Liver (tissue), 9 donors: ENCODE results near the gene TMTC2. TPM values are rescaled to one million over a fixed set of nuclear protein-coding genes. Genes with fewer than 3 reads are reported as not detected.

Experiments used
- DNase-seq: peaks from one replicate; pipeline ENCODE4 v3.0.0-alpha.2; 2017; ENCODE audit warnings: low spot score
- H3K27ac ChIP-seq, 2 donors: one replicate each; pipeline ENCODE4 v1.7.0; 2013; ENCODE audit warnings: inconsistent platforms in 2 of 2, low read length in 2 of 2, control low read depth in 1 of 2, low read depth in 1 of 2, mild to moderate bottlenecking in 1 of 2
- H3K27me3 ChIP-seq, 4 donors: one replicate each; pipeline versions ENCODE4 v1.6.1 to v1.7.0; 2013; ENCODE audit warnings: low read length in 3 of 4, inconsistent platforms in 1 of 4, mild to moderate bottlenecking in 1 of 4, moderate library complexity in 1 of 4; ENCODE audit not compliant: control insufficient read depth in 4 of 4, insufficient read depth in 4 of 4
- H3K36me3 ChIP-seq, 4 donors: one replicate each; pipeline versions ENCODE4 v1.6.1 to v1.7.0; 2013; ENCODE audit warnings: low read length in 3 of 4, mild to moderate bottlenecking in 3 of 4, low read depth in 1 of 4, moderate library complexity in 1 of 4; ENCODE audit not compliant: control insufficient read depth in 4 of 4, insufficient read depth in 3 of 4
- H3K4me1 ChIP-seq, 4 donors: one replicate each; pipeline versions ENCODE4 v1.6.1 to v1.7.0; 2013; ENCODE audit warnings: low read length in 3 of 4, mild to moderate bottlenecking in 3 of 4, moderate library complexity in 1 of 4; ENCODE audit not compliant: control insufficient read depth in 4 of 4, insufficient read depth in 4 of 4
- H3K4me3 ChIP-seq, 3 donors: one replicate each; pipeline versions ENCODE4 v1.6.1 to v1.7.0; 2013; ENCODE audit warnings: low read length in 3 of 3, control low read depth in 1 of 3, low read depth in 1 of 3, mild to moderate bottlenecking in 1 of 3
- H3K9ac ChIP-seq, 2 donors: one replicate each; pipeline ENCODE4 v1.7.0; 2013; ENCODE audit warnings: low read length in 2 of 2, mild to moderate bottlenecking in 2 of 2, moderate library complexity in 2 of 2, control low read depth in 1 of 2, low read depth in 1 of 2
- H3K9me3 ChIP-seq, 4 donors: one replicate each; pipeline versions ENCODE4 v1.6.1 to v1.7.0; 2013; ENCODE audit warnings: low read length in 3 of 4; ENCODE audit not compliant: control insufficient read depth in 4 of 4
- EGR1 ChIP-seq, 2 donors: IDR thresholded peaks; 2 replicates each; pipeline ENCODE4 v1.6.1; 2016 to 2018; ENCODE audit warnings: antibody characterized with exemption in 2 of 2, low read depth in 2 of 2
- FOXA1 ChIP-seq: IDR thresholded peaks from 2 replicates; pipeline ENCODE4 v1.6.1; 2016; ENCODE audit warnings: antibody characterized with exemption
- FOXA2 ChIP-seq: IDR thresholded peaks from 2 replicates; pipeline ENCODE4 v1.6.1; 2016; ENCODE audit warnings: antibody characterized with exemption
- GABPA ChIP-seq, 2 donors: IDR thresholded peaks in 1 of 2; conservative IDR thresholded peaks in 1 of 2; 2 replicates each; pipeline ENCODE4 v1.6.1; 2016; ENCODE audit warnings: antibody characterized with exemption in 2 of 2, mild to moderate bottlenecking in 1 of 2, moderate library complexity in 1 of 2
- HNF4A ChIP-seq, 2 donors: conservative IDR thresholded peaks; 2 replicates each; pipeline ENCODE4 v1.6.1; 2016; ENCODE audit warnings: antibody characterized with exemption in 2 of 2, mild to moderate bottlenecking in 2 of 2
- HNF4G ChIP-seq: IDR thresholded peaks from 2 replicates; pipeline ENCODE4 v1.6.1; 2016; ENCODE audit warnings: antibody characterized with exemption
- JUND ChIP-seq, 2 donors: IDR thresholded peaks; 2 replicates each; pipeline ENCODE4 v1.6.1; 2016; ENCODE audit warnings: antibody characterized with exemption in 2 of 2
- NR2F2 ChIP-seq: IDR thresholded peaks from 2 replicates; pipeline ENCODE4 v1.6.1; 2016; ENCODE audit warnings: antibody characterized with exemption
- RAD21 ChIP-seq, 2 donors: IDR thresholded peaks; 2 replicates each; pipeline ENCODE4 v1.6.1; 2016; ENCODE audit warnings: antibody characterized with exemption in 2 of 2, mild to moderate bottlenecking in 2 of 2
- RXRA ChIP-seq, 2 donors: IDR thresholded peaks; 2 replicates each; pipeline ENCODE4 v1.6.1; 2017 to 2018; ENCODE audit warnings: antibody characterized with exemption in 2 of 2, mild to moderate bottlenecking in 1 of 2
- SP1 ChIP-seq: IDR thresholded peaks from 2 replicates; pipeline ENCODE4 v1.6.1; 2018; ENCODE audit warnings: antibody characterized with exemption, mild to moderate bottlenecking
- TAF1 ChIP-seq: conservative IDR thresholded peaks from 2 replicates; pipeline ENCODE4 v1.6.1; 2016; ENCODE audit warnings: antibody characterized with exemption, mild to moderate bottlenecking
- YY1 ChIP-seq: IDR thresholded peaks from 2 replicates; pipeline ENCODE4 v1.6.1; 2016; ENCODE audit warnings: antibody characterized with exemption, mild to moderate bottlenecking
- WGBS: extraction: QIAGEN DNeasy Blood & Tissue Kit; methylation state at CpG from one replicate; pipeline ENCODE4 v1.1.7; 2013; 5-methylcytosine and 5-hydroxymethylcytosine counted together
- polyA plus RNA-seq, 2 donors: library from polyadenylated mRNA; stranded (reverse) in 1 of 2; unstranded in 1 of 2; fragments of 200-250 nt in 1 of 2; fragments of >200 nt in 1 of 2; fragmentation: Nextera tagmentation in 1 of 2; extraction: Ambion mirVana in 1 of 2; gene quantifications; one replicate each; pipeline versions ENCODE4 v1.2.1 to v1.2.3, GENCODE V29; 2013 to 2015
- total RNA-seq, 2 donors: library from RNA; depleted of rRNA; stranded (reverse); fragments of >200 nt; gene quantifications; one replicate each; pipeline ENCODE4 v1.2.3, GENCODE V29; 2014
- TF ChIP-seq, protein P1 (sequence below): IDR thresholded peaks from 2 replicates; pipeline ENCODE4 v1.6.1; 2016; ENCODE audit warnings: antibody characterized with exemption, mild to moderate bottlenecking
- TF ChIP-seq, protein P2 (sequence below): fragments of 150-350 bp; IDR thresholded peaks from 2 replicates; pipeline ENCODE4 v1.5.1; 2017; ENCODE audit warnings: improper control_type of control experiment, low read depth, low read length; ENCODE audit not compliant: missing input control
- TF ChIP-seq, protein P3 (sequence below): IDR thresholded peaks from 2 replicates; pipeline ENCODE4 v1.6.1; 2016; ENCODE audit warnings: antibody characterized with exemption
- TF ChIP-seq, protein P4 (sequence below): IDR thresholded peaks from 2 replicates; pipeline ENCODE4 v1.6.1; 2016; ENCODE audit warnings: antibody characterized with exemption
- TF ChIP-seq, protein P5 (sequence below): IDR thresholded peaks from 2 replicates; pipeline ENCODE4 v1.6.1; 2016; ENCODE audit warnings: antibody characterized with exemption
- donor health status: healthy.
- donor health status: healthy.
- donor health status: healthy.
- donor health status: healthy.
- donor health status: healthy.

TMTC2 gene
- total and polyA plus RNA-seq, 4 donors = 0.36 to 3.0 (median 0.61) TPM

DNA sequence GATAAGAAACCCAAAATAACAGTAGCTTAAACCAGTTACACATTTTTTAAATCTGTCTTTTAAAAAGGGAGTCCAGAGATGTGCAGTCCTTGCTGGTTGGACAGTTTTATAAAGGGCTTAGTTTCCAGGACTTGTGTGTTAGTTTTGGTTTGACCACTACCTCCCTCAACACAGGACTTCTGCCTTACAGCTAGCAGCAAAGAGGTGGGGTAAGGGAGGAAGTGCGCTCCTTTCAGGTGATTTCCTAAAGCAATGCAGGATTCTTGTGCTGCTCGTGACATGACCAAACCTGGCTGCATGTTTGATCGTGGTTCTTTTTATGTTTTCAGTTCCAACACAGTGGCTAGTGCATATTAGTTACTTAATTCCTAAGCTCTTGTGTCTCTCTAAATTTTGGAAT, 266.2 kb downstream of the TMTC2 start:
- DNase-seq = no peak
- TF ChIP-seq EGR1 (IDR thresholded peaks at IDR 0.05; ENCODE audit: low read depth in 2 of 2) (no peak), JUND (IDR thresholded peaks at IDR 0.05) (no peak)
- TF ChIP-seq, protein P1, sequence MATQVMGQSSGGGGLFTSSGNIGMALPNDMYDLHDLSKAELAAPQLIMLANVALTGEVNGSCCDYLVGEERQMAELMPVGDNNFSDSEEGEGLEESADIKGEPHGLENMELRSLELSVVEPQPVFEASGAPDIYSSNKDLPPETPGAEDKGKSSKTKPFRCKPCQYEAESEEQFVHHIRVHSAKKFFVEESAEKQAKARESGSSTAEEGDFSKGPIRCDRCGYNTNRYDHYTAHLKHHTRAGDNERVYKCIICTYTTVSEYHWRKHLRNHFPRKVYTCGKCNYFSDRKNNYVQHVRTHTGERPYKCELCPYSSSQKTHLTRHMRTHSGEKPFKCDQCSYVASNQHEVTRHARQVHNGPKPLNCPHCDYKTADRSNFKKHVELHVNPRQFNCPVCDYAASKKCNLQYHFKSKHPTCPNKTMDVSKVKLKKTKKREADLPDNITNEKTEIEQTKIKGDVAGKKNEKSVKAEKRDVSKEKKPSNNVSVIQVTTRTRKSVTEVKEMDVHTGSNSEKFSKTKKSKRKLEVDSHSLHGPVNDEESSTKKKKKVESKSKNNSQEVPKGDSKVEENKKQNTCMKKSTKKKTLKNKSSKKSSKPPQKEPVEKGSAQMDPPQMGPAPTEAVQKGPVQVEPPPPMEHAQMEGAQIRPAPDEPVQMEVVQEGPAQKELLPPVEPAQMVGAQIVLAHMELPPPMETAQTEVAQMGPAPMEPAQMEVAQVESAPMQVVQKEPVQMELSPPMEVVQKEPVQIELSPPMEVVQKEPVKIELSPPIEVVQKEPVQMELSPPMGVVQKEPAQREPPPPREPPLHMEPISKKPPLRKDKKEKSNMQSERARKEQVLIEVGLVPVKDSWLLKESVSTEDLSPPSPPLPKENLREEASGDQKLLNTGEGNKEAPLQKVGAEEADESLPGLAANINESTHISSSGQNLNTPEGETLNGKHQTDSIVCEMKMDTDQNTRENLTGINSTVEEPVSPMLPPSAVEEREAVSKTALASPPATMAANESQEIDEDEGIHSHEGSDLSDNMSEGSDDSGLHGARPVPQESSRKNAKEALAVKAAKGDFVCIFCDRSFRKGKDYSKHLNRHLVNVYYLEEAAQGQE = no peak
- H3K9me3 ChIP-seq = no peaks in the 10 kb centered on the region
- no peak overlapping the region for H3K4me3 ChIP-seq
- no peak overlapping the region for H3K9ac ChIP-seq
- WGBS = 91% methylated on average over 3 of the region's 3 CpGs
- no peaks in the 10 kb centered on the region for H3K4me1 ChIP-seq
- no peak overlapping the region for H3K27ac ChIP-seq
- H3K27me3 ChIP-seq = no peaks in the 10 kb centered on the region
- no peaks in the 10 kb centered on the region for H3K36me3 ChIP-seq

DNA sequence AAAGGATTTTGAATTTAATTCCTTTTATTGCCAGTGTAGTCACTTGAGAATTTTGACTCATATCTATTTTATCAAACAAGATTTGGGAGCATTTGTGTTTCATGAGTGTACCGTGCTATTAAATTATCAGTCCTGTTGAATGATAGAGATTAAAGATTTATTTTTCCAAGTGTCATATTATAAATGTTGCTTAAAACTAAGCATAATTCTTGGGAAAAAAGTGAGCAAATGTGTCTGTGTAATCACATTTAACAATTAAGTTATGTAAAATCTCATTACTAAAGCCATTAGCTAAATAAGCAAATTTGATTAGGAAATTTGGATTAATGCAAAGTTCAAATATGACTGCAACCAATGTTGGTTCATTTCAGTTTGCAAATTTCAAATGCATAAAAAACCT, 266.7 kb downstream of the TMTC2 start:
- Histone ChIP-seq H3K4me3 (no peak overlapping the region), H3K27me3 (no peaks in the 10 kb centered on the region), H3K9ac (no peak overlapping the region), H3K4me1 (no peaks in the 10 kb centered on the region), H3K9me3 (no peaks in the 10 kb centered on the region), H3K27ac (no peak overlapping the region), H3K36me3 (no peaks in the 10 kb centered on the region)
- TF ChIP-seq GABPA (IDR thresholded peaks at IDR 0.05 in 1 of 2, conservative IDR thresholded peaks at IDR 0.05 in 1 of 2) (no peak), RAD21 (IDR thresholded peaks at IDR 0.05) (no peak), YY1 (no peak), TAF1 (no peak), FOXA1 (no peak), HNF4A (conservative IDR thresholded peaks at IDR 0.05) (no peak), FOXA2 (no peak), EGR1 (IDR thresholded peaks at IDR 0.05; ENCODE audit: low read depth in 2 of 2) (no peak), RXRA (IDR thresholded peaks at IDR 0.05) (no peak), JUND (IDR thresholded peaks at IDR 0.05) (no peak), SP1 (no peak), NR2F2 (no peak), HNF4G (no peak)
- TF ChIP-seq, protein P1 = no peak
- TF ChIP-seq, protein P2, sequence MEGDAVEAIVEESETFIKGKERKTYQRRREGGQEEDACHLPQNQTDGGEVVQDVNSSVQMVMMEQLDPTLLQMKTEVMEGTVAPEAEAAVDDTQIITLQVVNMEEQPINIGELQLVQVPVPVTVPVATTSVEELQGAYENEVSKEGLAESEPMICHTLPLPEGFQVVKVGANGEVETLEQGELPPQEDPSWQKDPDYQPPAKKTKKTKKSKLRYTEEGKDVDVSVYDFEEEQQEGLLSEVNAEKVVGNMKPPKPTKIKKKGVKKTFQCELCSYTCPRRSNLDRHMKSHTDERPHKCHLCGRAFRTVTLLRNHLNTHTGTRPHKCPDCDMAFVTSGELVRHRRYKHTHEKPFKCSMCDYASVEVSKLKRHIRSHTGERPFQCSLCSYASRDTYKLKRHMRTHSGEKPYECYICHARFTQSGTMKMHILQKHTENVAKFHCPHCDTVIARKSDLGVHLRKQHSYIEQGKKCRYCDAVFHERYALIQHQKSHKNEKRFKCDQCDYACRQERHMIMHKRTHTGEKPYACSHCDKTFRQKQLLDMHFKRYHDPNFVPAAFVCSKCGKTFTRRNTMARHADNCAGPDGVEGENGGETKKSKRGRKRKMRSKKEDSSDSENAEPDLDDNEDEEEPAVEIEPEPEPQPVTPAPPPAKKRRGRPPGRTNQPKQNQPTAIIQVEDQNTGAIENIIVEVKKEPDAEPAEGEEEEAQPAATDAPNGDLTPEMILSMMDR = no peak
- TF ChIP-seq, protein P3, sequence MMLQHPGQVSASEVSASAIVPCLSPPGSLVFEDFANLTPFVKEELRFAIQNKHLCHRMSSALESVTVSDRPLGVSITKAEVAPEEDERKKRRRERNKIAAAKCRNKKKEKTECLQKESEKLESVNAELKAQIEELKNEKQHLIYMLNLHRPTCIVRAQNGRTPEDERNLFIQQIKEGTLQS = no peak
- TF ChIP-seq, protein P4, sequence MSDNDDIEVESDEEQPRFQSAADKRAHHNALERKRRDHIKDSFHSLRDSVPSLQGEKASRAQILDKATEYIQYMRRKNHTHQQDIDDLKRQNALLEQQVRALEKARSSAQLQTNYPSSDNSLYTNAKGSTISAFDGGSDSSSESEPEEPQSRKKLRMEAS = no peak
- TF ChIP-seq, protein P5, sequence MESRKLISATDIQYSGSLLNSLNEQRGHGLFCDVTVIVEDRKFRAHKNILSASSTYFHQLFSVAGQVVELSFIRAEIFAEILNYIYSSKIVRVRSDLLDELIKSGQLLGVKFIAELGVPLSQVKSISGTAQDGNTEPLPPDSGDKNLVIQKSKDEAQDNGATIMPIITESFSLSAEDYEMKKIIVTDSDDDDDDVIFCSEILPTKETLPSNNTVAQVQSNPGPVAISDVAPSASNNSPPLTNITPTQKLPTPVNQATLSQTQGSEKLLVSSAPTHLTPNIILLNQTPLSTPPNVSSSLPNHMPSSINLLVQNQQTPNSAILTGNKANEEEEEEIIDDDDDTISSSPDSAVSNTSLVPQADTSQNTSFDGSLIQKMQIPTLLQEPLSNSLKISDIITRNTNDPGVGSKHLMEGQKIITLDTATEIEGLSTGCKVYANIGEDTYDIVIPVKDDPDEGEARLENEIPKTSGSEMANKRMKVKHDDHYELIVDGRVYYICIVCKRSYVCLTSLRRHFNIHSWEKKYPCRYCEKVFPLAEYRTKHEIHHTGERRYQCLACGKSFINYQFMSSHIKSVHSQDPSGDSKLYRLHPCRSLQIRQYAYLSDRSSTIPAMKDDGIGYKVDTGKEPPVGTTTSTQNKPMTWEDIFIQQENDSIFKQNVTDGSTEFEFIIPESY = no peak
- no peak for DNase-seq
- 95% methylated on average over 1 of the region's 1 CpG for WGBS
